ENCODE results near the gene MYO9A. TPM values are rescaled to one million over a fixed set of nuclear protein-coding genes. Genes with fewer than 3 reads are reported as not detected.

The MYO9A gene
- total RNA-seq, 1 experiment from 2014 or later = 41.6 TPM

- intact Hi-C loops (cut with micrococcal nuclease; ENCODE audit: unreplicated experiment) (no loop called here), in situ Hi-C loops (cut with HindIII; ENCODE audit: low pct_unique_long_range_greater_than_20kb, low sequenced_read_pairs) (no loop called here)
- no peak; the same call in 1 of the 2 replicates for ATAC-seq
- POLR2A ChIA-PET = no interaction called here
- H3K9me3 ChIP-seq (ENCODE audit: control insufficient read depth, insufficient read depth, low read depth, low read length) = no peaks in the 10 kb centered on the region
- no TSS peak for BruUV-seq (replicated peaks)
- no peak overlapping the region for H3K27ac ChIP-seq (ENCODE audit: low read length)
- TF ChIP-seq REST (IDR thresholded peaks at IDR 0.05; ENCODE audit: insufficient read depth in 1 of 2, low read depth in 2 of 2, low read length in 1 of 2) (no peak), TCF7L2 (IDR thresholded peaks at IDR 0.05; ENCODE audit: low read depth, low read length) (no peak), SIN3A (IDR thresholded peaks at IDR 0.05; ENCODE audit: borderline replicate concordance, insufficient read depth, low read depth, low read length) (no peak), POLR2AphosphoS5 (IDR thresholded peaks at IDR 0.05; ENCODE audit: low read depth, low read length) (no peak), CTCF (IDR thresholded peaks at IDR 0.05) (no peak)
- no peaks in the 10 kb centered on the region for H3K36me3 ChIP-seq (ENCODE audit: control insufficient read depth, insufficient read depth, low read length)
- no peak for DNase-seq (ENCODE audit: low read depth, low spot score)
- CTCF ChIA-PET = no interaction called here
- no peaks in the 10 kb centered on the region for H3K27me3 ChIP-seq (ENCODE audit: control insufficient read depth, insufficient read depth, low read length)
- H3K4me3 ChIP-seq (ENCODE audit: low read depth in 2 of 2, low read length in 2 of 2) = no peak overlapping the region
- no peaks in the 10 kb centered on the region for H3K4me1 ChIP-seq (ENCODE audit: control insufficient read depth, insufficient read depth, low read length)
Observed at GRCh38 chr15:72086010-72086697, 31.8 kb downstream of the MYO9A start.

- POLR2A ChIA-PET = no interaction called here
- no peaks in the 10 kb centered on the region for H3K4me1 ChIP-seq (ENCODE audit: control insufficient read depth, insufficient read depth, low read length)
- intact Hi-C loops (cut with micrococcal nuclease; ENCODE audit: unreplicated experiment) (no loop called here), in situ Hi-C loops (cut with HindIII; ENCODE audit: low pct_unique_long_range_greater_than_20kb, low sequenced_read_pairs) (no loop called here)
- H3K9me3 ChIP-seq (ENCODE audit: control insufficient read depth, insufficient read depth, low read depth, low read length) = no peaks in the 10 kb centered on the region
- DNase-seq (ENCODE audit: low read depth, low spot score) (no peak), ATAC-seq (no peak)
- no peak overlapping the region for H3K4me3 ChIP-seq (ENCODE audit: low read depth in 2 of 2, low read length in 2 of 2)
- TF ChIP-seq CTCF (IDR thresholded peaks at IDR 0.05) (no peak), SIN3A (IDR thresholded peaks at IDR 0.05; ENCODE audit: borderline replicate concordance, insufficient read depth, low read depth, low read length) (no peak), TCF7L2 (IDR thresholded peaks at IDR 0.05; ENCODE audit: low read depth, low read length) (no peak), REST (IDR thresholded peaks at IDR 0.05; ENCODE audit: insufficient read depth in 1 of 2, low read depth in 2 of 2, low read length in 1 of 2) (no peak), POLR2AphosphoS5 (IDR thresholded peaks at IDR 0.05; ENCODE audit: low read depth, low read length) (no peak)
- no peak overlapping the region for H3K27ac ChIP-seq (ENCODE audit: low read length)
- no peaks in the 10 kb centered on the region for H3K36me3 ChIP-seq (ENCODE audit: control insufficient read depth, insufficient read depth, low read length)
- CTCF ChIA-PET = no interaction called here
- BruUV-seq (replicated peaks) = no TSS peak
- no peaks in the 10 kb centered on the region for H3K27me3 ChIP-seq (ENCODE audit: control insufficient read depth, insufficient read depth, low read length)
Observed at GRCh38 chr15:72082176-72082575, 35.8 kb downstream of the MYO9A start.

Measured in Panc1 (cell line).